MCF 10A (cell line): ENCODE measurements around the gene RPL36AL. TPM values are rescaled to one million over a fixed set of nuclear protein-coding genes. Genes with fewer than 3 reads are reported as not detected.

ENCODE experiments used
- BruUV-seq: library from RNA; stranded (reverse); fragments of 400-500 nt; replicated peaks from 2 replicates; lab custom pipeline; 2021; lab: Mats Ljungman, UMichigan
- CTCF ChIA-PET: fragments of 300-600 bp; sonication (Branson Sonifier 250); formaldehyde crosslinking; extraction: SDS; loops from one replicate; lab custom pipeline; 2021; ENCODE audit warnings: antibody characterized with exemption, inconsistent platforms; lab: Yijun Ruan, JAX
- POLR2A ChIA-PET: fragments of 300-600, 350-650 bp; sonication (Branson Sonifier 250); formaldehyde crosslinking; extraction: SDS; loops from one replicate; lab custom pipeline; 2020; ENCODE audit warnings: antibody characterized with exemption, inconsistent platforms; lab: Yijun Ruan, JAX
- DNase-seq: peaks from one replicate; pipeline ENCODE4 v3.0.0-alpha.2; 2018; ENCODE audit not compliant: unreplicated experiment
- H3K27ac Mint-ChIP-seq: one replicate; pipeline ENCODE4 v1.8.0; 2022; ENCODE audit warnings: mild to moderate bottlenecking, low read depth, mixed read lengths; ENCODE audit not compliant: unreplicated experiment
- H3K27me3 Mint-ChIP-seq: one replicate; pipeline ENCODE4 v1.8.0; 2022; ENCODE audit warnings: mixed read lengths; ENCODE audit not compliant: insufficient read depth, unreplicated experiment
- H3K36me3 Mint-ChIP-seq: one replicate; pipeline ENCODE4 v1.8.0; 2022; ENCODE audit warnings: mild to moderate bottlenecking, moderate library complexity, mixed read lengths; ENCODE audit not compliant: insufficient read depth, unreplicated experiment
- H3K4me1 Mint-ChIP-seq: one replicate; pipeline ENCODE4 v1.8.0; 2022; ENCODE audit warnings: mixed read lengths; ENCODE audit not compliant: insufficient read depth, unreplicated experiment
- H3K4me3 Mint-ChIP-seq: one replicate; pipeline ENCODE4 v1.8.0; 2022; ENCODE audit warnings: mild to moderate bottlenecking, moderate library complexity, mixed read lengths; ENCODE audit not compliant: unreplicated experiment
- H3K9me3 Mint-ChIP-seq: one replicate; pipeline ENCODE4 v1.8.0; 2022; ENCODE audit warnings: mixed read lengths; ENCODE audit not compliant: unreplicated experiment
- intact Hi-C: fragments of 100-400 bp; cut with micrococcal nuclease; formaldehyde crosslinking; loops from 2 replicates; pipeline ENCODE4 v1.14.1; 2022
- total RNA-seq: library from RNA; stranded (reverse); gene quantifications from 2 replicates; pipeline ENCODE4 v1.2.3, GENCODE V29; 2022
- TF ChIP-seq, protein P1 (sequence below): fragments of 200-600 bp; IDR thresholded peaks from one replicate; pipeline ENCODE4 v1.8.0; 2022; ENCODE audit warnings: antibody characterized with exemption, mild to moderate bottlenecking; ENCODE audit not compliant: unreplicated experiment

Gene RPL36AL
- total RNA-seq, 1 experiment from 2014 or later = 257 TPM

- no TSS peak for BruUV-seq
- POLR2A ChIA-PET = interaction anchor here (1.2 to 8.6 kb wide), 2 partner anchors 29 to 39 kb away, joined by 3 to 180 read pairs; partner anchors contain the start of genes MGAT2 and RPL36AL
These were observed 27.4 kb downstream of the RPL36AL start for GRCh38 chr14:49593016-49593415.

GRCh38 chr14:49589387-49589786 lies 31.0 kb downstream of the RPL36AL start:
- no peak overlapping the region for H3K27ac Mint-ChIP-seq
- TF ChIP-seq, protein P1, sequence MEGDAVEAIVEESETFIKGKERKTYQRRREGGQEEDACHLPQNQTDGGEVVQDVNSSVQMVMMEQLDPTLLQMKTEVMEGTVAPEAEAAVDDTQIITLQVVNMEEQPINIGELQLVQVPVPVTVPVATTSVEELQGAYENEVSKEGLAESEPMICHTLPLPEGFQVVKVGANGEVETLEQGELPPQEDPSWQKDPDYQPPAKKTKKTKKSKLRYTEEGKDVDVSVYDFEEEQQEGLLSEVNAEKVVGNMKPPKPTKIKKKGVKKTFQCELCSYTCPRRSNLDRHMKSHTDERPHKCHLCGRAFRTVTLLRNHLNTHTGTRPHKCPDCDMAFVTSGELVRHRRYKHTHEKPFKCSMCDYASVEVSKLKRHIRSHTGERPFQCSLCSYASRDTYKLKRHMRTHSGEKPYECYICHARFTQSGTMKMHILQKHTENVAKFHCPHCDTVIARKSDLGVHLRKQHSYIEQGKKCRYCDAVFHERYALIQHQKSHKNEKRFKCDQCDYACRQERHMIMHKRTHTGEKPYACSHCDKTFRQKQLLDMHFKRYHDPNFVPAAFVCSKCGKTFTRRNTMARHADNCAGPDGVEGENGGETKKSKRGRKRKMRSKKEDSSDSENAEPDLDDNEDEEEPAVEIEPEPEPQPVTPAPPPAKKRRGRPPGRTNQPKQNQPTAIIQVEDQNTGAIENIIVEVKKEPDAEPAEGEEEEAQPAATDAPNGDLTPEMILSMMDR = no peak
- DNase-seq = no peak
- POLR2A ChIA-PET = no interaction called here
- no peak overlapping the region for H3K4me3 Mint-ChIP-seq
- intact Hi-C loops = no loop called here
- H3K36me3 Mint-ChIP-seq = peaks cover 31% of the 10 kb centered on the region
- no peaks in the 10 kb centered on the region for H3K27me3 Mint-ChIP-seq
- CTCF ChIA-PET = no interaction called here
- no peaks in the 10 kb centered on the region for H3K9me3 Mint-ChIP-seq
- H3K4me1 Mint-ChIP-seq = no peaks in the 10 kb centered on the region
- no TSS peak for BruUV-seq

More at GRCh38 chr14:49593016-49593415, 27.4 kb downstream of the RPL36AL start:
- Mint-ChIP-seq H3K27me3 (no peaks in the 10 kb centered on the region), H3K9me3 (no peaks in the 10 kb centered on the region), H3K27ac (no peak overlapping the region), H3K4me1 (no peaks in the 10 kb centered on the region), H3K36me3 (peaks cover 6% of the 10 kb centered on the region), H3K4me3 (no peak overlapping the region)
- intact Hi-C loops = no loop called here
- CTCF ChIA-PET = no interaction called here
- DNase-seq = no peak
- TF ChIP-seq, protein P1 = no peak

DNA sequence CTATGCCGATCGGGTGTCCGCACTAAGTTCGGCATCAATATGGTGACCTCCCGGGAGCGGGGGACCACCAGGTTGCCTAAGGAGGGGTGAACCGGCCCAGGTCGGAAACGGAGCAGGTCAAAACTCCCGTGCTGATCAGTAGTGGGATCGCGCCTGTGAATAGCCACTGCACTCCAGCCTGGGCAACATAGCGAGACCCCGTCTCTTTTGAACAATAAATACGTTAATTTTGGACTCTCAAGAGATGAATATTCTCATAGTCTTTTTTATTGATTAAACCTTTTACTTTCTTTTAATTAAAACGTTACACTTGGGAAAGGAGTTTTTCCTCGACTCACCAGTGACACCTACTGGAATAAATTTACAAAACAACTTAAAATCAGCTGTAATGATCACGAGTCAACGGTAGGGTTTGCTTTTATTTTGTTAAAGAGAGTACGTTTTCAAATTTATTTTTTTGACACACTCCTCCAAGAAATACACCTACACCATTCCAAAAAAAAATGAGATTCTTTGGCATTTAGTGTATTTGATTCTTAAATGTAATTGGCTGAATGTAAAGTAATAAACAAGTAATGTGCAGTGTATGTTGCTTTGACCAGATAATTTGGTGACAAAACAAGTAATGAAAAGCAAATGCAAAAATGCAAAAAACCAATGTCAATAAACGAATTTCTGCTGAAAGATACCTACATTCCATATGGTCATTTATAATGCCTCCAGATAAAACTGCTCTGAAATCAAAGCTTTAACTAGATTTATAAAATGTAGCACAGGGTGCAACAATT lies 33.6 kb downstream of the RPL36AL start:
- intact Hi-C loops = loop anchor here (1.0 kb wide), 1 partner anchor 33 kb away; the partner anchor contains the start of genes MGAT2 and RPL36AL
- H3K27ac Mint-ChIP-seq = peak overlapping the region; percentile 98
- H3K4me3 Mint-ChIP-seq = peak overlapping the region; percentile 81
- no peaks in the 10 kb centered on the region for H3K27me3 Mint-ChIP-seq
- no TSS peak for BruUV-seq
- peak; percentile 66 for DNase-seq
- H3K4me1 Mint-ChIP-seq = peaks cover 11% of the 10 kb centered on the region
- ChIA-PET CTCF (interaction anchor here (0.5 to 5.0 kb wide), 18 partner anchors 8 to 467 kb away, joined by 3 to 30 read pairs (median 4); partner anchors contain the start of genes DNAAF2, KLHDC2, LRR1 and MGAT2), POLR2A (interaction anchor here (0.6 to 6.5 kb wide), 24 partner anchors 10 to 973 kb away, joined by 3 to 179 read pairs (median 4); partner anchors contain the start of genes ATL1, DNAAF2, KLHDC2 and LRR1)
- TF ChIP-seq, protein P1 = peak; percentile 81
- no peaks in the 10 kb centered on the region for H3K9me3 Mint-ChIP-seq
- H3K36me3 Mint-ChIP-seq = peaks cover 57% of the 10 kb centered on the region
